ENCODE measurements around the gene SH3BP2. TPM values are rescaled to one million over a fixed set of nuclear protein-coding genes. Genes with fewer than 3 reads are reported as not detected.

SH3BP2 gene
- total RNA-seq, 1 experiment from 2014 or later, result 54.0 TPM

GRCh38 chr4:2823671-2824328, 30.9 kb downstream of the SH3BP2 start:
- Histone ChIP-seq H3K4me1 (replicated peaks; ENCODE audit: insufficient read depth) (no peaks in the 10 kb centered on the region), H3K27me3 (ENCODE audit: insufficient read depth, low read depth) (no peaks in the 10 kb centered on the region), H3K9me2 (ENCODE audit: insufficient read depth) (no peaks in the 10 kb centered on the region), H3F3A (ENCODE audit: insufficient read depth, low read depth) (no peaks in the 10 kb centered on the region), H3K27ac (no peak overlapping the region), H3K9me3 (ENCODE audit: insufficient read depth, low read depth) (no peaks in the 10 kb centered on the region), H3K79me2 (ENCODE audit: low read depth) (no peaks in the 10 kb centered on the region), H3K4me3 (no peak overlapping the region), H4K20me1 (ENCODE audit: insufficient read depth) (no peaks in the 10 kb centered on the region), H3K4me2 (no peak overlapping the region), H3K36me3 (ENCODE audit: low read depth) (no peaks in the 10 kb centered on the region), H2AFZ (no peak overlapping the region)
- BruUV-seq (replicated peaks), result no TSS peak
- no peak for DNase-seq
- ChIA-PET CTCF (no interaction called here), POLR2A (ENCODE audit: unreplicated experiment) (no interaction called here)
- intact Hi-C loops (cut with micrococcal nuclease; ENCODE audit: unreplicated experiment), result no loop called here
- no peak for TF ChIP-seq EZH2 (IDR thresholded peaks at IDR 0.05; ENCODE audit: low read depth)
- TF ChIP-seq CTCF (conservative IDR thresholded peaks at IDR 0.05), result no peak

- Histone ChIP-seq H3K79me2 (ENCODE audit: low read depth) (no peaks in the 10 kb centered on the region), H3K27ac (no peak overlapping the region), H3K36me3 (ENCODE audit: low read depth) (no peaks in the 10 kb centered on the region), H2AFZ (no peak overlapping the region), H3K27me3 (ENCODE audit: insufficient read depth, low read depth) (no peaks in the 10 kb centered on the region), H3F3A (ENCODE audit: insufficient read depth, low read depth) (no peaks in the 10 kb centered on the region), H4K20me1 (ENCODE audit: insufficient read depth) (no peaks in the 10 kb centered on the region), H3K9me2 (ENCODE audit: insufficient read depth) (no peaks in the 10 kb centered on the region), H3K4me1 (replicated peaks; ENCODE audit: insufficient read depth) (no peaks in the 10 kb centered on the region), H3K4me2 (no peak overlapping the region), H3K4me3 (no peak overlapping the region), H3K9me3 (ENCODE audit: insufficient read depth, low read depth) (no peaks in the 10 kb centered on the region)
- ChIA-PET POLR2A (ENCODE audit: unreplicated experiment) (no interaction called here), CTCF (no interaction called here)
- DNase-seq, result no peak
- no TSS peak for BruUV-seq (replicated peaks)
- no peak for TF ChIP-seq CTCF (conservative IDR thresholded peaks at IDR 0.05)
- TF ChIP-seq EZH2 (IDR thresholded peaks at IDR 0.05; ENCODE audit: low read depth), result no peak
- intact Hi-C loops (cut with micrococcal nuclease; ENCODE audit: unreplicated experiment), result no loop called here
These were observed 31.5 kb downstream of the SH3BP2 start for GRCh38 chr4:2824329-2824835.

GRCh38 chr4:2824836-2825381, 32.0 kb downstream of the SH3BP2 start:
- Histone ChIP-seq H3F3A (ENCODE audit: insufficient read depth, low read depth) (no peaks in the 10 kb centered on the region), H3K79me2 (ENCODE audit: low read depth) (no peaks in the 10 kb centered on the region), H3K4me3 (no peak overlapping the region), H3K27ac (no peak overlapping the region), H3K4me1 (replicated peaks; ENCODE audit: insufficient read depth) (no peaks in the 10 kb centered on the region), H3K4me2 (no peak overlapping the region), H2AFZ (no peak overlapping the region), H3K9me2 (ENCODE audit: insufficient read depth) (no peaks in the 10 kb centered on the region), H3K36me3 (ENCODE audit: low read depth) (no peaks in the 10 kb centered on the region), H3K9me3 (ENCODE audit: insufficient read depth, low read depth) (no peaks in the 10 kb centered on the region), H4K20me1 (ENCODE audit: insufficient read depth) (no peaks in the 10 kb centered on the region), H3K27me3 (ENCODE audit: insufficient read depth, low read depth) (no peaks in the 10 kb centered on the region)
- ChIA-PET POLR2A (ENCODE audit: unreplicated experiment) (no interaction called here), CTCF (no interaction called here)
- no peak for DNase-seq
- BruUV-seq (replicated peaks), result no TSS peak
- TF ChIP-seq CTCF (conservative IDR thresholded peaks at IDR 0.05), result no peak
- TF ChIP-seq EZH2 (IDR thresholded peaks at IDR 0.05; ENCODE audit: low read depth), result no peak
- intact Hi-C loops (cut with micrococcal nuclease; ENCODE audit: unreplicated experiment), result no loop called here

Data from PC-9 (cell line).